H1 (cell line): ENCODE measurements around the gene LRRC72. TPM values are rescaled to one million over a fixed set of nuclear protein-coding genes. Genes with fewer than 3 reads are reported as not detected.

Source experiments
- SP4 ChIP-seq: IDR thresholded peaks from 2 replicates; pipeline ENCODE4 v1.6.1; 2012; ENCODE audit warnings: low read length, inconsistent platforms
- polyA plus RNA-seq, 7 experiments: library from polyadenylated mRNA; depleted of rRNA in 3 of 7; stranded (reverse) in 5 of 7; unstranded in 2 of 7; fragments of >200 nt in 5 of 7; fragments of 200-250 nt in 2 of 7; gene quantifications; 1 replicate in 5 of 7; 2 replicates in 1 of 7; 4 replicates in 1 of 7; pipeline versions ENCODE4 v1.2.1 to v1.2.3, GENCODE V29; 2011 to 2013; ENCODE audit warnings: missing spikeins in 2 of 7, mixed read lengths in 2 of 7
- total RNA-seq: library from RNA; stranded (reverse); fragmentation: NEBNext Ultra II Directional; extraction: Animal tissue kit (Norgen Biotek cat#: 25700); gene quantifications from 2 replicates; pipeline ENCODE4 v1.2.1, GENCODE V29; 2021

The LRRC72 gene
- total and polyA plus RNA-seq, 2 of the 8 experiments (the other 6 are each of a cell fraction or from before 2014, with no cell fraction given): not detected

DNA sequence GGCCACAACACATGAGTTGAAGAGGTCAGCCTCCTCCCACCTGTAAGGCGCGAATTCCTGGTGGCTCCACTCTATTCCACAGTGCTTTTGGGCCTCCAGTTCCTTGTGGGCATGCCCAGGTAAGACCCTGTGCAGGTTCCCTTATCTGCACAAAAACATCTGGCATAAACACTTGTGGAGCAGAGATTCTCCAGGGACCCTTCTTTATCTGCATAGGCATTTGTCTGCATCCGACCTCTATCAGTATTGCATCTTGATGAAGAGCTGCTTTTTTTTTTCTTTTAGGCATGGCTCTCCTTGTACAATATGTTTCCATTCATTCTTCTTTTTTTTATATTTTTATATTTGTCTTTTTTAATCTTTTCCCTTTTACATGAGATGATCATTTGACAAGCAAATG, 60.5 kb downstream of the LRRC72 start (continued):
- TF ChIP-seq SP4: no peak
